Fibroblast of lung (primary cell): ENCODE measurements around the gene PPP4R4. TPM values are rescaled to one million over a fixed set of nuclear protein-coding genes. Genes with fewer than 3 reads are reported as not detected.

Experiments used
- DNase-seq, 2 donors: peaks; one replicate each; pipeline versions ENCODE4 v3.0.0 to v3.0.0-alpha.2; 2010; ENCODE audit warnings: low read depth in 2 of 2
- H2AFZ ChIP-seq: 2 replicates; pipeline ENCODE4 v1.5.1; 2012; ENCODE audit warnings: low read length, control low read depth, inconsistent platforms
- H3K27ac ChIP-seq: 2 replicates; pipeline ENCODE4 v1.5.1; 2011; ENCODE audit warnings: low read length, control low read depth; ENCODE audit not compliant: insufficient read depth
- H3K27me3 ChIP-seq: 2 replicates; pipeline ENCODE4 v1.5.1; 2011; ENCODE audit warnings: mild to moderate bottlenecking, low read length; ENCODE audit not compliant: control insufficient read depth, insufficient read depth
- H3K36me3 ChIP-seq: 2 replicates; pipeline ENCODE4 v1.5.1; 2011; ENCODE audit warnings: low read length; ENCODE audit not compliant: control insufficient read depth, insufficient read depth
- H3K4me1 ChIP-seq: 2 replicates; pipeline ENCODE4 v1.5.1; 2011; ENCODE audit warnings: low read length; ENCODE audit not compliant: control insufficient read depth, insufficient read depth; ENCODE audit errors: extremely low read depth
- H3K4me2 ChIP-seq: 2 replicates; pipeline ENCODE4 v1.5.1; 2011; ENCODE audit warnings: low read length, control low read depth; ENCODE audit not compliant: insufficient read depth; ENCODE audit errors: extremely low read depth
- H3K4me3 ChIP-seq, 4 experiments: fragments of 200-600 bp in 1 of 4; sonication (generic) in 1 of 4; replicated peaks in 1 of 4; 2 replicates each; pipeline ENCODE4 v1.5.1; 2011 to 2016; ENCODE audit warnings: low read length in 4 of 4, low read depth in 3 of 4, mild to moderate bottlenecking in 3 of 4, control low read depth in 2 of 4, inconsistent platforms in 1 of 4, mixed read lengths in 1 of 4; ENCODE audit not compliant: insufficient read depth in 1 of 4; ENCODE audit errors: control extremely low read depth in 1 of 4
- H3K79me2 ChIP-seq: 2 replicates; pipeline ENCODE4 v1.5.1; 2012; ENCODE audit warnings: mild to moderate bottlenecking, low read length, inconsistent platforms; ENCODE audit not compliant: control insufficient read depth, insufficient read depth
- H3K9ac ChIP-seq: 2 replicates; pipeline ENCODE4 v1.5.1; 2011; ENCODE audit warnings: mild to moderate bottlenecking, low read length, control low read depth; ENCODE audit not compliant: insufficient read depth
- H3K9me3 ChIP-seq: 2 replicates; pipeline ENCODE4 v1.5.1; 2012; ENCODE audit warnings: low read depth, low read length; ENCODE audit not compliant: control insufficient read depth, insufficient read depth
- H4K20me1 ChIP-seq: 2 replicates; pipeline ENCODE4 v1.5.1; 2011; ENCODE audit warnings: low read length; ENCODE audit not compliant: control insufficient read depth, insufficient read depth; ENCODE audit errors: extremely low read depth
- EZH2 ChIP-seq: IDR thresholded peaks from 2 replicates; pipeline ENCODE4 v1.5.1; 2012; ENCODE audit warnings: low read length, control low read depth, mild to moderate bottlenecking; ENCODE audit errors: missing control alignments
- polyA plus RNA-seq, 2 donors: library from polyadenylated mRNA; depleted of rRNA in 1 of 2; stranded (reverse) in 1 of 2; unstranded in 1 of 2; fragments of >200 nt; gene quantifications; 2 replicates each; pipeline ENCODE4 v1.2.1, GENCODE V29; 2011 to 2012; ENCODE audit warnings: missing spikeins in 1 of 2
- total RNA-seq: library from RNA; depleted of rRNA; stranded (reverse); fragments of >200 nt; gene quantifications from 2 replicates; pipeline ENCODE4 v1.2.1, GENCODE V29; 2014
- TF ChIP-seq, protein P1 (sequence below), 2 donors: IDR thresholded peaks in 1 of 2; conservative IDR thresholded peaks in 1 of 2; 1 replicate in 1 of 2; 2 replicates in 1 of 2; pipeline ENCODE4 v1.5.1; 2011 to 2012; ENCODE audit warnings: low read length in 2 of 2, control low read depth in 1 of 2, inconsistent platforms in 1 of 2, low read depth in 1 of 2, mild to moderate bottlenecking in 1 of 2

PPP4R4 gene
- total and polyA plus RNA-seq, 2 donors (not counting 1 experiment from before 2014, with no cell fraction given): 0.35 to 0.99 TPM

DNA sequence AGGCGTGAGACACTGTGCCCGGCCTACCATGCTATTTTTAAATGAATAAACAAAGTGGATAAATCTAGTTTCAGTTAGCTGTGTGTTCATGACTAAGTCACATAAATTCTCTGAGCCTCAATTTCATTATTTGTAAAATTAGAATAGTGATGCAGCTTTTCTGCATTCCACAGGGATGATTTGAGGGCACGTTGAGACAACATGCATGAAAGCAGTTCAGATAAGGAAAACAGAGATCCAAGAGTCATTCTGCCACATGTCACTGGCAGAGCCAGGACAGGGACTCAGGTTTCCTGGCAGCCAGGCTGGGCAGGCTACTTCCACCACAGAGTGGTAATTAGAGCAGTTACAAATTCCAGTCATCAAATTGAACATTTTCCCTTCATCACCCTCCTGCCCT, 2.9 kb upstream of the PPP4R4 start:
- H4K20me1 ChIP-seq: no peaks in the 10 kb centered on the region
- peaks cover 6% of the 10 kb centered on the region for H3K27me3 ChIP-seq
- H3K27ac ChIP-seq: no peak overlapping the region
- no peak overlapping the region for H3K4me3 ChIP-seq
- no peak overlapping the region for H3K9ac ChIP-seq
- no peaks in the 10 kb centered on the region for H3K36me3 ChIP-seq
- no peaks in the 10 kb centered on the region for H3K4me1 ChIP-seq
- TF ChIP-seq EZH2: no peak
- TF ChIP-seq, protein P1, sequence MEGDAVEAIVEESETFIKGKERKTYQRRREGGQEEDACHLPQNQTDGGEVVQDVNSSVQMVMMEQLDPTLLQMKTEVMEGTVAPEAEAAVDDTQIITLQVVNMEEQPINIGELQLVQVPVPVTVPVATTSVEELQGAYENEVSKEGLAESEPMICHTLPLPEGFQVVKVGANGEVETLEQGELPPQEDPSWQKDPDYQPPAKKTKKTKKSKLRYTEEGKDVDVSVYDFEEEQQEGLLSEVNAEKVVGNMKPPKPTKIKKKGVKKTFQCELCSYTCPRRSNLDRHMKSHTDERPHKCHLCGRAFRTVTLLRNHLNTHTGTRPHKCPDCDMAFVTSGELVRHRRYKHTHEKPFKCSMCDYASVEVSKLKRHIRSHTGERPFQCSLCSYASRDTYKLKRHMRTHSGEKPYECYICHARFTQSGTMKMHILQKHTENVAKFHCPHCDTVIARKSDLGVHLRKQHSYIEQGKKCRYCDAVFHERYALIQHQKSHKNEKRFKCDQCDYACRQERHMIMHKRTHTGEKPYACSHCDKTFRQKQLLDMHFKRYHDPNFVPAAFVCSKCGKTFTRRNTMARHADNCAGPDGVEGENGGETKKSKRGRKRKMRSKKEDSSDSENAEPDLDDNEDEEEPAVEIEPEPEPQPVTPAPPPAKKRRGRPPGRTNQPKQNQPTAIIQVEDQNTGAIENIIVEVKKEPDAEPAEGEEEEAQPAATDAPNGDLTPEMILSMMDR (conservative IDR thresholded peaks at IDR 0.05 in 1 of 2, IDR thresholded peaks at IDR 0.05 in 1 of 2; ENCODE audit: low read depth in 1 of 2, low read length in 2 of 2): no peak
- H3K79me2 ChIP-seq: no peaks in the 10 kb centered on the region
- no peaks in the 10 kb centered on the region for H3K9me3 ChIP-seq
- no peak overlapping the region for H2AFZ ChIP-seq
- peak in 1 of 2 donors; percentile 19 for DNase-seq
- H3K4me2 ChIP-seq: no peak overlapping the region

DNA sequence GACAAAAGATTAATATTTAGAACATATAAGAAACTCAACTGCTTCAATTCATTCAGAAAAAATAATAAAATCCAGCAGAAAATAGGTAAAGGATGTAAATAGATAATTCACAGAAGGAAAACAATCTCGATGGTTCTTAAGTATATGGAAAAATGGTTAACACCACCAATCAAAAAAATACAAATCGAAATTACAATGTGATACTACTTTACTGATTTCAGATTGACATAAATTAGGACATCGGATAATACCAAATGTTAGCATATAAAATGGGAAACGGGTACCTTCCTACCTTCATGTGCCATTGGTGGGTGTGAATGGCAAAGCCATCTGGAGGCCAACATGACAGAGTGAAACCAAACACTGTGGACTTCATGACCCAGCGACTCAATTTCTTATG, 1.6 kb upstream of the PPP4R4 start:
- Histone ChIP-seq H3K9ac (no peak overlapping the region), H3K4me1 (no peaks in the 10 kb centered on the region), H3K79me2 (no peaks in the 10 kb centered on the region), H3K9me3 (no peaks in the 10 kb centered on the region), H4K20me1 (no peaks in the 10 kb centered on the region), H3K4me3 (no peak overlapping the region), H3K36me3 (no peaks in the 10 kb centered on the region), H3K27ac (no peak overlapping the region), H3K4me2 (no peak overlapping the region), H3K27me3 (peaks cover 6% of the 10 kb centered on the region), H2AFZ (no peak overlapping the region)
- DNase-seq: no peak
- TF ChIP-seq EZH2: no peak
- TF ChIP-seq, protein P1 (conservative IDR thresholded peaks at IDR 0.05 in 1 of 2, IDR thresholded peaks at IDR 0.05 in 1 of 2; ENCODE audit: low read depth in 1 of 2, low read length in 2 of 2): no peak

DNA sequence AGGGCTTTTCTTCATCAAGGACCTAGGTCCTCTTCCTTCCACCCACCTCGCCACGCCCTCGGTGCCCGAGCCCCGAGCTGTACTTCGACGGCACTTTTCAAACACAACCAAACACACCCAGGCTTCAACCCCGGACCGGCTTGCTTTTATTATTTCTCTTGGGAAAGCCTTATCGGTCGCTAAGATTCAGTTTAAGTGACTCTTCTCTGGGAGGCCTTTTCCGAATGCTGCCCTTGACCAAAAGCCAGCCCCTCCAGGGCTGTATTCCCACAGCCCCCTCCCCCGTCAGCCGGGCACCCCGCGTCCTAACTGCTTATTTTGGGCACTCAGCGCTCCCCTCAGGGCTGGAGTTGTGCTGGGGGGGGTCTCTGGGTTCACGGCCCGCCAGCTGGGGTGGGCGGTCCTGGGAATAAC, 644 bp upstream of the PPP4R4 start:
- Histone ChIP-seq H3K27ac (no peak overlapping the region), H3K79me2 (no peaks in the 10 kb centered on the region), H2AFZ (no peak overlapping the region), H3K9me3 (no peaks in the 10 kb centered on the region), H4K20me1 (no peaks in the 10 kb centered on the region), H3K9ac (no peak overlapping the region), H3K4me2 (no peak overlapping the region), H3K36me3 (no peaks in the 10 kb centered on the region), H3K4me1 (no peaks in the 10 kb centered on the region), H3K27me3 (peaks cover 6% of the 10 kb centered on the region), H3K4me3 (peak overlapping the region in 3 of 4 experiments; percentile 2 to 62 (median 51))
- DNase-seq: no peak
- no peak for TF ChIP-seq EZH2
- TF ChIP-seq, protein P1 (conservative IDR thresholded peaks at IDR 0.05 in 1 of 2, IDR thresholded peaks at IDR 0.05 in 1 of 2; ENCODE audit: low read depth in 1 of 2, low read length in 2 of 2): no peak
